Epithelial cell of proximal tubule (primary cell): ENCODE results near the gene SMAD3. TPM values are rescaled to one million over a fixed set of nuclear protein-coding genes. Genes with fewer than 3 reads are reported as not detected.
A peak's percentile ranks its signal among the peaks of the same experiment; 100 is the strongest.

Experiments used
- DNase-seq: peaks from one replicate; pipeline ENCODE4 v3.0.0-alpha.2; 2011; ENCODE audit warnings: low read depth
- H3K4me3 ChIP-seq: 2 replicates; pipeline ENCODE4 v1.5.1; 2011; ENCODE audit warnings: low read depth, mild to moderate bottlenecking, low read length
- CTCF ChIP-seq: conservative IDR thresholded peaks from 2 replicates; pipeline ENCODE4 v1.5.1; 2012; ENCODE audit warnings: low read depth, mild to moderate bottlenecking, low read length
- total RNA-seq: library from RNA; depleted of rRNA; stranded (reverse); fragments of >200 nt; gene quantifications from 2 replicates; pipeline ENCODE4 v1.2.3, GENCODE V29; 2015

The SMAD3 gene
- total RNA-seq, 1 donor from 2014 or later, result 97.4 TPM

- no peak overlapping the region for H3K4me3 ChIP-seq
- no peak for DNase-seq
- TF ChIP-seq CTCF, result no peak
These were observed 17.8 kb downstream of the SMAD3 start for GRCh38 chr15:67083135-67083762.

- no peak for DNase-seq
- no peak overlapping the region for H3K4me3 ChIP-seq
- no peak for TF ChIP-seq CTCF
These were observed 19.2 kb downstream of the SMAD3 start for GRCh38 chr15:67084561-67084960.

DNA sequence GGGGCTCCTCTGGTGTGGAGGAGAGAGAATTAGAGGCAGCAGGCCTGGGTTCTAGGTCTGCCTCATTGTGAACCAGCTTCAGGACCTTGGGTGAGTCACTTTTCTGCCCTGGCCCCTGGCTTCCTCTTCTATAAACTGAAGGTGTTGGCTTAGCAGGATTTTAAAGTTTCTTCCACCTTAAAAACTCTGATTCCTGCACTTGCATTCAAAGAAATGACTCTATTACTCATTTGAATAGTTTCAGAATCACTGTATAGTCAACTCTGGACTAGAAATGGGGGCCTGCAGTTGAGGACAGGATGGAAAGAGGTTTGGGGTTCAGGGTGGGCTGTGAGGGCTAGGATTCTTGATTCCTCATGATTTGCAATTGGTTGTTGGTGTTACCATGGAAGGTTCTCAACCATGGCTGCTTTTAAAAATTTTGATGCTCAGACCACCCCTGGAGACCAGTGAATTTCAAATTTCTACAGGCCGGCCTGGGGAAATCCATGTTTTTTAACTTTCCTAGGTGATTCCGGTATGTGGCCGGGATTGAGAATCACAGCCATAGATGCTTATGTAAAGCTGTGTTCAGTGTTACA is 19.9 kb downstream of the SMAD3 start:
- TF ChIP-seq CTCF, result no peak
- no peak for DNase-seq
- no peak overlapping the region for H3K4me3 ChIP-seq

DNA sequence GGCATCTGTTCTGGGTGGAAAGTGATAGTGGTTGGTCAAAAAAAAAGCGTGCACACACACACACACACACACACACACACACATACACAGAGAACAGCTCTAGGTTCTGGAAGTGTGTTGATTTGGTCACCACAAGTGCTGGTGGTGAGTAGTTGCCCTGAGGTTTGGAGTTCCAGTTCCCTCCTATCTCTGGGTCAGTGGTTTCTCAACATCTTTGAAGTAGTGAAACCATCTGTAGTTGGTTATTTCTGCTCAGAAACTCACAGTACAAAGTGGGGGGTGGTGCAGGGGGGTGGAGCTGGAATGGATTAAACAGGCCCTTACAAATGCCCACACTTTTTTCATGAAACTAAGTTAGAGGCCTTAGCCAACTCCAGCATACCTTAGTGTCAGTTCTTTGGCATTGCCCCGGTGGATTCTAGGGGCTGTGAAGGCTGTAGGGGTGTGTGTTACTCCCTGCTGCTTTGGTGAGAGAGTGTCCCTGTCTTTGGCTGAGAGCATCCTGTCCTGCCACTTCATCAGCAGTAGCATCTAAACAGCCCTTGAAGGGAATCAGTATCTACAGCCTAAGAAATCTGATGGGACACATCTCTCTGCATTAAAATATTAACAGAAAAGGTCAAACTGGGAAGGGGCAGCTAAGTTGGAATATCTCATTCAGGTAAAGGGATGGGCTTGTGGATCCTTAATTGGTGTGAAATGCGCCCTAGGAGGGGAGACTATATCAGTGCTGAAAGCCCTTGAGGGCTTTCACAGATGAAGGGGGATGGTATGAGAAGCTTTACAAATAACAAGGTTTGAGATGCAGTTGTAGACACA is 20.6 kb downstream of the SMAD3 start:
- H3K4me3 ChIP-seq, result no peak overlapping the region
- no peak for TF ChIP-seq CTCF
- DNase-seq, result peak; percentile 59

GRCh38 chr15:67086637-67086914 is 21.2 kb downstream of the SMAD3 start:
- H3K4me3 ChIP-seq, result no peak overlapping the region
- no peak for TF ChIP-seq CTCF
- no peak for DNase-seq

DNA sequence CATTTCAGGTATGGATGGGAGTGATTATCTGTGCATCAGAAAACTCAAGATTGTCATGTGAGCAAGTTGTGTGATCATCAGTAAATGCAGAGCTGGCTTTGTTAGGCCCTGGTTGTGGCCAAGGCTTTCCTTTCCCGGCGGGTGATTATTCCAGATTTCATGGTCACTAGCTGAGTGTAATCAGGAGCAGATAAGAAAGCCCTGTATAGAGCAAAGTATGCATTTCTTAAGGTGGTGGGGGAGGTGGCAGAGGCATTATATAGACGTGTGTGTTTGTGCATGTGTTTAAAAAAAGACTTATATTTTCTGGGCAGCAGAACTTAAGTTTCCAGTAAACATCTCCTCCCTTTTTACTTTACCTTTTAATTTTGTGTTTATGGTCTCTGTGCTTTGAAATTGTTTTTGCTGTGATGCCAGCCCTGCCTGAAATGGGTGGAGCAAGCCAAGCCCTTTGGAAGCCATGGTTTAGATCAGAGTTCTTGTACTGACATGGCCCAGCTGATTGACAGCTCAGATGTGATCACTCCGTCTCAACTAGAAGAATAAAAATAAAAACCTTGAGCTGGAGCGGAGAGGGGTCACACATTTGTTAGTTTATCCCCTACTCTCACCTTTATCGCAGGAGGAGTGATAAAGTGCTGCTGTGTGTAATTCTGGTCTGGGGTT is 22.2 kb downstream of the SMAD3 start:
- TF ChIP-seq CTCF, result no peak
- DNase-seq, result no peak
- no peak overlapping the region for H3K4me3 ChIP-seq
